ENCODE measurements around the gene SSU72.
"Not testable (repeated sequence)": the region's sequence is repeated elsewhere in the genome, so short reads cannot be mapped to it uniquely, and the experiment has no call there.

The SSU72 gene

DNA sequence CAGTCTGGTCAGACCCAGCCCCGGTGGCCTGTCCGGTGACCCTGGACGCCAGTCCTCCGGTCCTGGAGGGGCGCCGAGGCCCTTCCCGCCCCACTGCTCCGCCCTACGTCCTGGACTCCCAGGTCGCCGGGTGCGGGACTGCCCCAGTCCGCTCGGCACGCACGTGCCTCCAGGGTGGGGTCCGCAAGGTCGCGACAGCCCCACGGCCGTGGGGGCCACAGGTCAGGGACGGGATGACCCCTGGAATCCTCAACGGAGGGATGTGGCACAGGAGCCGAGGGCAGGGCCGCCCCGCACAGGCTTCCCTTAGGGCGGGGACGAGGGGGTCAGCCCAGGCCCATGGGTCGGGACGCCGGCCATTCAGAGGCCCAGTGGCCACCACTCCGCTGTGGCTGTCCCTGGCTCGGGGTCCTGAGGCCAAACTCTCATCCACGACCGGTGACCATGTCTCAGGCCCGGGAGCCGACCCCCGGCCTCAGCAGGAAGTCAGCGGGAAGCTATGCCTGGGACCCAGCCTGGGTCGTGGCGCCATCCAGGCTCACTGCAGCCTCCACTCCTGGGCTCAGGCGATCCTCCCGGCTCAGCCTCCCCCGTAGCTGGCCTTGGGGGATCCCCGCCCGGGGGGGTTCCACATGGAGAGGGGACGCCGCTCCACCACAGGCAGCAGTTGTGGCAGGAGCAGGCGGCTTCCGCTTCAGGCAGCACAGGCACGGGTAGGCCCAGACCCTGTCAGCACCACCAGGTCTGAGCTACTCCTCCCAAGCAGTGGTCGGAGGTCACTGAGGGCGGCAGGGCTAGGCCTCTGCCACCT lies 33.6 kb downstream of the SSU72 start:
- DNase-seq (ENCODE audit: low read depth) = no peak

DNA sequence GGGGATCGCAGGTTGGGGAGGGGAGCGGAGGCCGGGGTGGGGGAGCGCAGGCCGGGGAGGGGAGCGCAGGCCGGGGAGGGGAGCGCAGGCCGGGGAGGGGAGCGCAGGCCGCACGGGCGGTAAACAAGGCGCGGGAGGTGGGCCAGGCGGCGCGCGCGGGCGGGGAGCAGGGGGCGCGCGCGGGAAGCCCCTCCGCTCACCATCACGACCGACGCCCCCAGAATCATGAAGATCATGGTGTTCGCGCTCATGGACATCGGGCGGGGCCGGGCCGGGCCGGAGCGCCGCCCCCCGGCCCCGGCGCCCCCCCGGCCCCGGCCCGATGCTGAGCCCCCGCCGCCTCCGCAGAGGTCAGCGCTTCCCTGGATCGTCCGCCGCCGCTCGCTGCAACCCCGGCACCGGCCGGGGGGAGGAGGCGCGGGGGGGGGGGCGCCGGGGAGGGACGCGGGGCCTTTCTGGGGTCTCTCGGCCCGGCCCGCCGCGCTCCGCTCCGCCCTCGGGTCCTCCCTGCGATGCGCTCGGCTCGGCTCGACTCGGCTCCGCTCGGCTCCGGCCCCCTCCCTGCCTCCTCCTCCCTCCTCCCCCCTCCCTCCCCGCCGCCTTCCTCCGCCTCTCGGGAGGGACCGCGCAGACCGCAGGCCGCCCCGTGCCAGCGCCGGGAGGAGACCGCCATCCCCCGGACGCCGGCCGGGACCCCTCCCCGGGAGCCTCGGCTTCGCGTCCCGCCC lies 34.4 kb downstream of the SSU72 start, which contains the start of gene TMEM240:
Gene TMEM240, minus strand, starts transcription at position 535 of the 728 bp plus-strand sequence. Its CDS starts 278 bp downstream, at position 257.
- DNase-seq (ENCODE audit: low read depth) = peak; percentile 55

DNA sequence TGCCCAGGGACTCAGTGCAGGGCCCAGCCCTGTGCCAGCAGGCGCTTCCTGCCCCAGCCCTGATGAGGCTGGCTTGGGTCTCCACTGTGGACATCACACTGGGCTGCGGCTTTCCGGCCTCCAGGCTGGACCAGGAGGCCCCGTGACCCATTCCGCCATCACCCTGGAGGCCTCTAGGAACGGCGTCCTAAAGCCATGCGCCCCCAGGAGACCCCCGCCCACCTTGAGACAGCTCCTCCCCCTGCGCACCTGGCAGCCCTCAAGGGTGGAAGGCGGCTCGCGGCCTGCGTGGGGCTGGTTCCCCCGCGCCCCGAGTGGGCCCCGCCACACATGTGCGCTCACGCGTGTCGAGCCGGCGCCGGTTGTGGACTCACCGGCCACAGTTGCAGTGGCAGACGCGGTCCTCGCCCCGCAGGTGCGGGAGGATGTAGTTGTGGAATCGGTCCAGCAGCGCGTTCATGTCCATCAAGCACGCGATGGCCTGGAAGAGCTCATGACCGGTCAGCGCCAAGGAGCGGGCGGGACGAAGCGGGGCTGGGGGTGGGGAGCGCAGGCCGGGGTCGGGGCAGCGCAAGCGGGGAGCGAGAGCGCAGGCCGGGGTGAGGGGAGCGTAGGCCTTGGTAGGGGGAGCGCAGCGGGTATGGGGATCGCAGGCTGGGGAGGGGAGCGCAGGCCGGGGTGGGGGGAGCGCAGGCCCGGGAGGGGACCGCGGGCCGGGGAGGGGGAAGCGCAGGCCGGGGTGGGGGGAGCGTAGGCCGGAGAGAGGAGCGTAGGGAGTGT lies 35.2 kb downstream of the SSU72 start:
- DNase-seq (ENCODE audit: low read depth) = no peak

DNA sequence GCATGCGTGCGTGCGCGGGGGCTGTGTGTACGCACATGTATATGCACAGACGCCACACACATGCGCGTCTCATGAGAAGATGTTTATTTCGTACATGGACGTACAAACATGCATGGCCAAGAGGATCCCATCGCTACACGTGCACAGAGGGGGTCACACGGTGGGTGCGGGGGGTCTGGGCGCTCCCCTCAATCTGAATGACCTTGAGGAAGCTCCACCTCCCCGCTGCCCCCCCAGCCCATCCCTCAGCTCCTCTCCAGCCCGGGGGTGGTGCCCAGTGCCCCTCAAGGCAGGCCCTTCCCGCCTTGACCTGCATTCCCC lies 35.7 kb downstream of the SSU72 start:
- no peak for DNase-seq (ENCODE audit: low read depth)

DNA sequence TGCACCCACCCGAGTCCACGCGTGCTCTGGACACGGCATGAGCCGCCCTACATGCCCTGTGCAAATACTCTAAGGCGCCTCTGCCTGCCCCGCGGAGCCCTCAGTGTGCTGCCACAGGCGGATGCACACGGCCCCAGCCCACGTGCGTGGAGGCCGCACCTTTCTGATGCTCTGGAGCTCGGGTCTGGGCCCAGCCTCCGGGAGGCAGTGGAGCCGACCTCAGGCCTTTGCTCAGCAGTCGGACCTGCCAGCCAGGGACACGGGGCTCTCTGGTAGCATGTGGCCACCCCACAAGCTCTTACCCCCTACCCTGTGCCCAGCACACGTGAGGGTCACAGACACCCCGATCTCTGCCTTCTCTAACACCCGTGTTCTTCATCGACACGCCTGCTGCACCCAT lies 36.3 kb downstream of the SSU72 start:
- no peak for DNase-seq (ENCODE audit: low read depth)

DNA sequence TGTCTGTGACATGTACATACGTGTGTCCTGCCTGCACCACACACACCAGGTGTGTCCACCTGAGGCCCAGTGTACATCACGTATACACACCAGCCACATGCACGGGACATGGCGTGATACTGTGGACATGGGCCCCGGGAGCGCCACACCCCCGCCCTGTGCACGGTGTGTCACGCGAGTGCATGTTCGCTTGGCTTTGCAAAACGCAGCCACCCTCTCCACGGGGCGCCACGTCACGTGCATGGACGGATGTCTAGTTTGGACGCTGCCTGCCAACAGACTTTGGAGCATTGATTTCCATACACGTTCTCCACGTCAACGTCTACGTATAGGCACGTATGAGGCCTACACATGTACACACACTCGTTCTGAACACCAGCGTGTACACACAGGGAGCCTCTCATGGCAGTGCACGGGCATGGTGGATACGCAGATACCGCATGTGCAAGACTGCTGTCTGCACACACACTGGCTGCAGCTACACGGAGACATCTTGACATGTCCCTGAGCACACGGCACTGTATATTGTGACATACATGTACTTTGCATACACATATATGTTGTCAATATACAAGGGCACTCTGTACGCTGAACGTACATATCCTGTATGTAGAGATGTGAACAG lies 36.9 kb downstream of the SSU72 start:
- DNase-seq (ENCODE audit: low read depth) = no peak

DNA sequence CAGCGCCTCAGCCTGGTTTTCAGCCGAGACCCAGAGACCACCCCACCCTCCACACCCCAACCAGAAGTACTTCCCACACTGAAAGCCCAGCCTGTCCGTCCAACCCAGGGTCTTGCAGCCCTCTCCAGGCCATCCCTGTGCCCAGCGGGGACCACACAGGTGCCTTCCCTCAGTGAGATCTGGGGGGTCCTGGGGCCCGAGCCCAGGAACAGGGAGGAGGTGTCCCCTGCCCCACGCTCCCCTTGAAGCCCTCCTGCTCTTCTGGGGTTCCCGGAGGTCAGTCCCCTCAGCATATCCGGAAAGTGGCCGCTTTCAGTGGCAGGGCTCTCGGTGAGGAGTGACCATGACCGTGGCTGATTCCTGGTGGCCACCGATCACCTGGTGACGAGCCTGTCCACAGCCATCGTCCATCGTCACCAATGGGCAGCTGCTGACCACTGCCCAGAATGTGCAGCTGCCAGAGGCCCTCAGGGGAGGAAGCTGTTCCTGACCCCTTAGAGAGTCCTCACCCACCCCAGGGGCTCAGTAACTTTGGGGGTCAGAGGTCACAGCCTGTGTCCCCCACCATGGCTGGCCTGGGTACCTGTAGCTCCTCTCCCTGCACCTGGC lies 37.6 kb downstream of the SSU72 start:
- DNase-seq (ENCODE audit: low read depth) = no peak

DNA sequence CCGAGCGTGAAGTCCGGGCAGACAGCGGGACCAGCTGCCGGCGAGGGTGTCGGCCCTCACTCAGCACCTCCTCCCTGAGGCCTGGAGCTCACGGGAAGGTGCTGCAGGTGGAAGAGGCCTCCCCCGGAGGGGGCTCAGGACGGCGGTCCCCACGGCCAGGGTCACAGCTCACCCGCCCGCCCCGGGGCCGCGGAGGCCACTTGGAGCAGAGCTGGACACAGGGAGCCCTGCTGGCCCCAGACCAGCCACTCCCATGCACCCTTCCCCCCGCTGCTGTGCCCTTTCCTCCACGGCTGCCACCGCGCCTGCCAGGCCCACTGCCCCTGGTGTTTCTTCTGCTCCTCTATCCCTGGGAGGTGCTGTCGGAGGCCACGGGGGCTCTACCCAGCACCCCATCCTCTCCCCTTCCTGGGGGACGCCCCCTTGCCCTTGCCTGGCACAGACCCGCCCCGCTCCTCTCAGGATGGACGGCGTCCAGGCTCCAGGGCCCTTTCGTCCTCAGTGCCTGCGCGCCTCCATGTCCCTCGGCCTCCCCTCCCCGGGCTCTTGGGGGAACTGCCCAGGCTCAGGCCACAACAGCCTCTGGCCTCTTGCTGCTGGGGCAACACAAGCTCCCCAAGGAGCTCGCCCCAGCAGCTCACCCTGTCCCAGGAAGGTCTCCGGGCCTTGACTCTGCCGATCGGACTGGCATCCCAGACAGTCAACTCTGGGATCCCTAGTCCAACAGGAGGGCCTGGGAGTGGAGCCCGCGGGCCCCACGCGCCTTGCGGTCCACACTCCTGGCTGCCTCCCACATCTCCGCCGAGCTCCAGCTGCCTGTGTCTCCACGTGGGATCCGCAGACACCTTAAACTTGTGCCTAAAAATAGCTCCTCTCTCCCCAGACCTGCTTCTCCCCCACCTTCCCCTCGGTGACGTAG lies 38.4 kb downstream of the SSU72 start:
- no peak for DNase-seq (ENCODE audit: low read depth)

DNA sequence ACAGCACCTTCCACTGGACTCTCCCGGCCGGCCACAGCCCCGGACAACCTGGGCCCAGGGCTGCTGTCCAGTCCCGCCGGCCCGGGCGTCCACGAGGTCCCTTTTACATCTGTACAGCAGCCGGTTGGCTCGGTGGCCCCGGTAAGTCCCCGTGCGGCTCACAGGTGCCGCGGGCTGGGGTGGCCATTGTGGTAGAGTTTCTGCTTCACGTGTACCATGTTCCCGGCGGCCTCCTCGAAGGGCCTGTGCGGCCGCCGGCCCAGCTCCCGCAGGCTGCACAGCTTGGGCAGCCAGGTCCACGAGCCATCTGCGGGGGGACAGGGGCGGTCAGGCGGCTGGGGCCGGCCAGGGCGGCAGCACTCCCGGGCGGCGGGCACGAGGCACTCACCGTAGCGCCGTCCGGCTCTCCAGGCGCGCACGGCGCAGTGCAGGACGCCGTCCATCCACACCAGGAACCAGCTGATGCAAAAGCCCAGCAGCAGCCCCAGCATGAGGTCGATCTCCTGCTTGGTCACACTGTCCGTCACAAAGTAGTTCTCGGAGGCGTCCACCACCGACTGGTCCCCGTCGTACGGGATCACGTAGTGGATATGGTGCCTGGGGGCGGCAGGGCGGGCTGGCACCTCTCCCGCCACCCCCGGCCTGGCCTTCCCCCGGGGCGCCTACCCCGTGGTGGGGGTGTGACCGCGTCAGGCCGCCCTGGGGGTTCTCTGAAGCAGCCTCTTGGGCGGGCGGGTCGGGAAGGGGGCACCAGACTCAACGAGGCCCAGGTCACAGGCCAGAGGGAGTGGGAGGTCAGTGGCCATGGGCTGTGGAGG lies 39.3 kb downstream of the SSU72 start:
- no peak for DNase-seq (ENCODE audit: low read depth)

DNA sequence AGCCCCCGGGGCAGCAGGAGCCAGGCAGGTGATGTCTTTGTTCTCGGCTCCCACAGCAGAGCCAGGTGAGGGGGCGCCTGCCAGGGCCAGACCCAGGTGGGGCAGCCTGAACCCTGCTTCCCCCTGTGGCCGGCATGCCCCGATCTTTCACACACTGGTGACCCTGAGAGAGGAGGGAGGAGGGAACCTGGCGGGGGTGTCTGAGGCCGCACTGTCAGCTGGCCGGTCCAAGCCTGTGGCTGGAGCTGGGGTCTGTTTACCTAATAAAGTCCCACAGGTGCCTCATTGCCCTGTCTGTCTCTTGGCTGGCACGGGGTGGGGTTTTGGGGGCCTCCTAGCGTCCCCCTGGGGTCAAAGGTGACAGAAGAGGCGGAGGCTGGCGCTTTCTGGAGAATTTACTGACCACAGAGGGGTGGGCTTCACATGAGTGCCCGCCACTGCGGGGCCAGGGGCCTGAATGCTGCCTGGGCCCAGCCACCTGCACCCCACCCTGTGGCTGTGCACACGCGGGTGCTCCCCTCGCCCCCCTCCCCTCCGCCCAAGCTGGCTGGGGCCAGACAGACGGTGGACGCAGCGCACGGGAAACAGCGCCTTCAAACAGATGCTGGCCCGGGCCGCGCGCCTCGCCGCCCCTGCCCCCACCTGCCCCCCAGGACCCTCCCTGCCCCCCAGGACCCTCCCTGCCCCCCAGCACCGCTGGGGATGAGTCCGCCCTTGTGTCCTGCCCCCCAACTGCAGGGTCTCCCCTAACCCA lies 40.1 kb downstream of the SSU72 start:
- no peak for DNase-seq (ENCODE audit: low read depth)

DNA sequence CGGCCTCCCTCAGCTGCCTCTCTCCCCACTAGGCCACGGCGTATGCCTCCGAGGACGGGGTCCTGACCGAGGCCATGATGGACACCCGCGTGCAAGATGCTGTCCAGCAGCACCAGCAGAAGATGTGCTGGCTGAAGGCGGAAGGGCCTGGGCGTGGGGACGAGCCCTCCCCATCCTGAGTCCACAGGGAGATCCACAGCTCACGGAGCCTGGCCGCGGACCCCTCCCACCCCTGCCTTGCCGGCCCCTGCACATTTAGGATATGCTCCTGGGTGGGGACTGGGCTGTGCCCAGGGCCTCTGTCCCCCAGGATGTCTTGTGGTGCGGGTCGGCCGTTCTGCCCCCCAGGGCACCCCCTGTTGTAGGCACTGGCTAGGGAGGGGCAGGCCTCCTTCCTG lies 40.8 kb downstream of the SSU72 start:
- DNase-seq (ENCODE audit: low read depth) = not testable (repeated sequence)

DNA sequence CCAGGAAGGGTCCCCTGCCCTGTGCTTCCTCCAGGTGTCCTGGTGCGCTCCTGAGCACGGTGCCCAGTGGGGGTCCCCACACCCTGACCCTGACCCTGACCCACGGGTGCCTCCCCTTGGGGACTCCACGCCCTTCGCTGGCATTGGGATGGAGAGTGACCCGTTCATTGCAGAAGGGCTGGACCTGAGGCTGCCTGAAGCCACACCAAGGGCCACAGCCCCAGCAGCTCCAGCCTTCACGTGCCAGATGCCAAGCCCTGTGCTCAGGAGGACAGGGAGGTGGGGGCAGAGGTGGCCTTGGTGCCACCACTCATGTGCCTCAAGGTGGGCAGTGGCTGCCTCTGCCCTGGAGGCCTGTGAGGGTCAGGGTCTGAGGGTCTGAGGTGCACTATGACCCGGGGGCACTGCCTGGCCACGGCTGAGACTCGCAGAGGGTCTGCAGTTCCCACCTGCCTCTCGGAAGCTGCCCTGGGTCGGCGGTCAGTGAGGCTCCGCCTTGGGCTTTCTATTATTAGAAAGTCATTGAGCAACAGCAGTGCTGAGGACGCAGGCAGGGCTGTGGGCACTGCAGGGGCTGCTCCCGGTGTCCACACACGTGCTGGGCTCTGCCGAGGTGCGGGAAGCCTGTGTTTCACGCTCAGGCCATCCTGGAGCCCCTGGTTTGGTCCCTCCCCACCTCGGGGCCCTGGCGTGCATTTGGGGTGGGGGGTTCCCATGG lies 41.3 kb downstream of the SSU72 start:
- DNase-seq (ENCODE audit: low read depth) = not testable (repeated sequence)

DNA sequence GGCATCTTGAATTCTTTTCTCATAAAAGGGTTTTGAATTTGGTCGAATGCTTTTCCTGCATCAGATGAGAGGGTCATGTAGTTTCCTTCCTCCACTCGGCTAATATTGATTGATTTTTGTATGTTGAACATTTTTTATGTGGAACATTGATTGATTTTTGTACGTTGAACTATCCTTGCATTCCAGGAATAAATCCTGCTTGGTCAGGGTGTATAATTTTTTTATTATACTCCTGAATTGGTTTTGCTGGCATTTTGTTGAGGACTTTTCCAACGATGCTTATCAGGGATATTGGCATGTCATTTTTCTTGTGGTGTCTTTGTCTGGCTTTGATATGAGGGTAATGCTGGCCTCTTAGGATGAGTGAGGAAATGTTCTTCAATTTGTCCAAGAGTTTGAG lies 42.7 kb downstream of the SSU72 start:
- no peak for DNase-seq (ENCODE audit: low read depth)

DNA sequence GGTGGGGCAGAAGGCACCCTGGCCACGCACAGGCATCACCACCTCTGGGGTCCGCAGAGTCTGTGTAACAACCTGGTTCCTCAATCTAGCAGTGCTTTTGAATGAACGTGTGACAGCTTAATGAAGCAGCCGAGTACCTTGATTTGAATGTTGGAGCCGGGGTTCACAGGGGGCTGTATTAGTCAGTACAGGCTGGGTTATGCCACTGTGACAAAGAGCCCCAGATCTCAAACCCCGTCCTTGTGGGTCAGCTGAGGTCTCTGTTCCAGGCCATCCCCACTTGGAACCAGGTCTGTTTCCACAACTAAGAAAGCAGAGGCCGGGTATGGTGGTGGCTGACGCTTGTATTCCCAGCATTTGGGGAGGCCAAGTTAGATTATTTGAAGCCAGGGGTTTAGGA lies 44.7 kb downstream of the SSU72 start:
- DNase-seq (ENCODE audit: low read depth) = no peak

DNA sequence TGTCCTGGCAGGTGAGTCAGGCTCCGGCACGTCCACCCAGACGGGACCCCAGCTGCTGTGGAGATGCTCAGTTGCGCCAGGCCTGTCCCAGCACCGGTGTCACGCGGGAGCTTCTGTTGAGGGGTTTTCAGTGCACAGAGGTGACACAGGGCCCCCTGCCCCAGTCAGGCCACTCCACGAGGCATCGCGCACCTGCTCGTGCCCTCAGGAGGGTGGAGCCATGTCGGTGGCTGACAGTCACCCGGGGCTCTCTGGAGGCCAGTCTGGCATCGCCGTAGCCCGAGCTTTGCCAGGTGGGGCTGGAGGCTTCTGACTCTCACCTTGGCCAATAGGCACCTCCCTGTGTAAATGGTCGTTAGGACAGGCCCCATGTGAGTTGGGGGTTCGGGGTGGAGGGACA lies 45.3 kb downstream of the SSU72 start:
- no peak for DNase-seq (ENCODE audit: low read depth)

DNA sequence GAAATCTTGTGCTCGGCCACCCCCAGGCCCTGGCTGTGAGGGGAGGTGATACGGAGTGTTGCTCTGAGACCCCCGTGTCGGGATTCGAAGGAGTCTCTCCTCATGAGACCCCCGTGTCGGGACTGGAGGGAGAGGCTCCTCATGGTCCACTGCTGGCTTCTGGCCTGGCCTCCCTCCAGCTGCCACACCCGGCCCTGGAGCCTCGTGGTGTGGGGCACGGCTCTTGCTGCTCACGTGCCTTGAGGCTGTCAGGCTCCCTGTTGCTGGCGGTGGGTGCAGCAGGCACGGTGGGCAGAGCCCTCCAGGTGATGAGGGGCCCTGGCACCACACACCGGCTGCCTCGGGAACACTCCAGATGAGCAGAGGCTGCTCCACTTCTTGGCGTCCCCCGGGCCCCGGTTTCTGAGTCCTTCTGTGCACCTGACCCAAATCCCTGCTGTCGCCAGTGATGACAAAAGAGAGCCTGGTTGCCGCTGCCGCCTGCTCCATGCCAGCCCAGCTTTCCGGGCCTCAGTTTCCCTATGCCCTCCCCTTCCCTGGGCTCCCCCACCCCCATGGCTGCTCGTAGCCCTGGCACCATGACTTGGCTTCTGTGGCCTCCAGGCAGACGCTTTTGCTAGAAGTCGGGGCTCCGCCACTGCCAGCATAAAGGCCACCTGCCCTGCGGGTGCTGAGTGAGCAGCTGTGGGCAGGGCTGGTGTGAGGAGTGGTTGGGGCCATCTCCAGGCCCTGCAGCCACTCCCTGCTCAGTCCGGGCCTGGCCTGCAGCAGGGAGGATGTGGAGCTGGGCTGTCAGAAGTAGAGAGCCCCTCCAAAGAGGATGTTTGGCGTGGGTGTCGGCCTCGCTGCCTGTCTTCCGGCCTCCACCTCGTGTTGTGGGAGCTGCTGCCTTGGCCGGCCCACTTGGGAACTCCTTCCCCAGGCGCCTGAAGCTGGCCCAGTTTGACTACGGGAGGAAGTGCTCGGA lies 46.1 kb downstream of the SSU72 start:
- DNase-seq (ENCODE audit: low read depth) = no peak

DNA sequence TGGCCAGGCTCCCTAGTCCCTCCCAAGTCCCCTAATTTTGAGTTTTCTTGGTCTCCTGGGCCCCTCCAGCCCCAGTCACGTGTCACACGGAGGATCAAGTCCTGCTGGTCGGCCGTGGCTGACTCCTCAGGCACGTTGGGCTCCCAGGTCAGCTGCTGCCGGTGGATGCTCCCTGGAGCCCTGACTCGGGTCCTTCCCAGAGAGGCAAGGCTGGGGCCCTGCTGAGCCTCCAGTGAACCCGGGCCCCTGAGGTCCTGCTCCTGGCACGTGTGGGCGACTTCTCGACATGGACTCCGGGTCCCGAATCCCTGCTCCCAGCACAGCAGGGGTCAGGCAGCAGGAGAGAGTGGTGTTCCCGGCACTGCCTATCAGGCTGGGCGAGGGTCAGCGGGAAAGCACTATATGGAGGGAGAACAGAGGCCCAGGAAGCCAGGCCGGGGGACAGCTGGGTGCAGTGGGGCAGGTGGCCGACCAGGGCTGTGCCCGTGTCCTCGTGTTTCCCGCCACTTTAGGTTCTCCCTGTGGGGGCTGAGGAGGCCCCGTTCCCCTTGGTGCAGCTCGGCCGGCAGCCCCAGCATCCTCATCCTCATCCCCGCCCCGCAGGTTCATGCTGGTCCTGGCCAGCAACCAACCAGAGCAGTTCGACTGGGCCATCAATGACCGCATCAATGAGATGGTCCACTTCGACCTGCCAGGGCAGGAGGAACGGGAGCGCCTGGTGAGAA lies 47.4 kb downstream of the SSU72 start:
- DNase-seq (ENCODE audit: low read depth) = no peak

Data from fibroblast of the conjunctiva (primary cell).